ENCODE results near the gene SLC15A5. TPM values are rescaled to one million over a fixed set of nuclear protein-coding genes. Genes with fewer than 3 reads are reported as not detected.

SLC15A5 gene
- total and polyA plus RNA-seq, 2 of the 8 experiments (the other 6 are each of a cell fraction or from before 2014, with no cell fraction given), result not detected

GRCh38 chr12:16228067-16228466 lies 49.4 kb downstream of the SLC15A5 start:
- H3K9me3 ChIP-seq (ENCODE audit: insufficient read depth in 2 of 2, low read depth in 1 of 2, low read length in 1 of 2), result no peaks in the 10 kb centered on the region; a peak in 1 of 4 replicates
- H3K4ac ChIP-seq (replicated peaks; ENCODE audit: insufficient read length, low read depth, low read length), result no peak overlapping the region
- DNase-seq (ENCODE audit: low read depth in 1 of 2, low spot score in 2 of 2) (no peak), FAIRE-seq (no peak)
- TF ChIP-seq SIN3A (conservative IDR thresholded peaks at IDR 0.05 in 1 of 2, IDR thresholded peaks at IDR 0.05 in 1 of 2; ENCODE audit: low read depth in 1 of 2, low read length in 2 of 2) (no peak), NANOG (IDR thresholded peaks at IDR 0.05; ENCODE audit: insufficient read depth, low read depth, low read length, poor library complexity, severe bottlenecking) (no peak), CBX5 (IDR thresholded peaks at IDR 0.05; ENCODE audit: low read depth, low read length) (no peak), SUZ12 (IDR thresholded peaks at IDR 0.05; ENCODE audit: low read length) (no peak), EP300 (IDR thresholded peaks at IDR 0.05; ENCODE audit: borderline replicate concordance in 1 of 2, low read depth in 2 of 2, low read length in 2 of 2) (no peak), JUN (IDR thresholded peaks at IDR 0.05; ENCODE audit: low read depth, low read length) (no peak), KDM1A (IDR thresholded peaks at IDR 0.05; ENCODE audit: borderline replicate concordance, low read length) (no peak)
- ChIA-PET CTCF (ENCODE audit: partially characterized antibody) (no interaction called here), POLR2A (ENCODE audit: partially characterized antibody) (no interaction called here)
- H2BK5ac ChIP-seq (ENCODE audit: low read depth, low read length), result no peak overlapping the region
- H2BK20ac ChIP-seq (ENCODE audit: low read length), result no peak overlapping the region
- H3K14ac ChIP-seq (ENCODE audit: insufficient read length), result no peak overlapping the region
- H4K20me1 ChIP-seq (replicated peaks in 1 of 2; ENCODE audit: control insufficient read depth in 1 of 2, insufficient read depth in 2 of 2, low read length in 2 of 2), result no peaks in the 10 kb centered on the region
- H3K27me3 ChIP-seq (replicated peaks in 1 of 4; ENCODE audit: control insufficient read depth in 3 of 4, extremely low read depth in 1 of 4, insufficient read depth in 3 of 4, low read length in 3 of 4), result peaks cover 0 to 1% (median 0%) of the 10 kb centered on the region in 4 experiments; a peak in 1 of 7 replicates
- no peak overlapping the region for H2BK15ac ChIP-seq (ENCODE audit: low read length)
- 94% methylated on average over 2 of the region's 2 CpGs; no CpG with 5 or more reads in 1 of the 2 experiments for WGBS, 2 experiments (ENCODE audit: extremely low coverage in 1 of 2, insufficient coverage in 1 of 2, insufficient read length in 1 of 2, insufficient replicate concordance in 2 of 2, low coverage in 1 of 2, low lambda C conversion rate in 2 of 2, missing lambda C conversion rate in 1 of 2)
- no peak overlapping the region for H4K91ac ChIP-seq (replicated peaks; ENCODE audit: insufficient read length, low read length)
- H2AK5ac ChIP-seq (ENCODE audit: low read depth, low read length), result no peak overlapping the region
- H3K36me3 ChIP-seq (ENCODE audit: control insufficient read depth in 2 of 4, insufficient read depth in 4 of 4, low read length in 3 of 4), result no peaks in the 10 kb centered on the region; a peak in 1 of 8 replicates
- no peak overlapping the region for H4K8ac ChIP-seq (ENCODE audit: extremely low read depth, insufficient read depth, low read length)
- H3K4me2 ChIP-seq (ENCODE audit: insufficient read depth in 1 of 2, low read depth in 2 of 2, low read length in 2 of 2), result no peak overlapping the region
- H3K4me3 ChIP-seq (ENCODE audit: extremely low read depth in 1 of 4, insufficient read depth in 2 of 4, low read depth in 3 of 4, low read length in 4 of 4), result no peak overlapping the region
- H3K9ac ChIP-seq (replicated peaks in 1 of 4; ENCODE audit: extremely low read depth in 1 of 4, low read depth in 3 of 4, low read length in 3 of 4), result no peak overlapping the region
- H3K79me1 ChIP-seq (ENCODE audit: low read depth, low read length), result no peaks in the 10 kb centered on the region
- no peak overlapping the region for H2AFZ ChIP-seq (ENCODE audit: low read length)
- H3K27ac ChIP-seq (ENCODE audit: low read depth, low read length), result no peak overlapping the region
- H3K4me1 ChIP-seq (replicated peaks in 1 of 4; ENCODE audit: control insufficient read depth in 3 of 4, insufficient read depth in 4 of 4, low read length in 3 of 4), result no peaks in the 10 kb centered on the region
- no peaks in the 10 kb centered on the region for H3K79me2 ChIP-seq (ENCODE audit: control insufficient read depth in 1 of 2, insufficient read depth in 2 of 2, low read length in 2 of 2)
- no peak overlapping the region for H3K18ac ChIP-seq (ENCODE audit: extremely low read depth, low read length)
- no peak overlapping the region for H2BK12ac ChIP-seq (ENCODE audit: low read depth, low read length)
- no peak overlapping the region for H2BK120ac ChIP-seq (replicated peaks; ENCODE audit: low read depth, low read length)
- no peak overlapping the region for H4K5ac ChIP-seq (ENCODE audit: insufficient read length, low read depth, low read length)
- H3K23ac ChIP-seq (ENCODE audit: insufficient read length), result no peak overlapping the region
- H3K56ac ChIP-seq (replicated peaks; ENCODE audit: insufficient read length, low read depth, low read length), result no peak overlapping the region
- H3K23me2 ChIP-seq (ENCODE audit: low read depth, low read length), result no peaks in the 10 kb centered on the region

All from H1 (cell line).